NCI-H2107 treated with DMSO at 0.1 percent for 48 hours (cell line): ENCODE measurements around the gene PTPN2.

Experiments used
- DNase-seq: peaks from one replicate; lab custom pipeline; 2025; ENCODE audit not compliant: unreplicated experiment; lab: John Stamatoyannopoulos, UW

Gene PTPN2

GRCh38 chr18:12860530-12860929, 23.5 kb downstream of the PTPN2 start:
- DNase-seq = no peak

GRCh38 chr18:12858991-12859390, 25.0 kb downstream of the PTPN2 start:
- no peak for DNase-seq

GRCh38 chr18:12857991-12858544, 26.0 kb downstream of the PTPN2 start:
- no peak for DNase-seq

DNA sequence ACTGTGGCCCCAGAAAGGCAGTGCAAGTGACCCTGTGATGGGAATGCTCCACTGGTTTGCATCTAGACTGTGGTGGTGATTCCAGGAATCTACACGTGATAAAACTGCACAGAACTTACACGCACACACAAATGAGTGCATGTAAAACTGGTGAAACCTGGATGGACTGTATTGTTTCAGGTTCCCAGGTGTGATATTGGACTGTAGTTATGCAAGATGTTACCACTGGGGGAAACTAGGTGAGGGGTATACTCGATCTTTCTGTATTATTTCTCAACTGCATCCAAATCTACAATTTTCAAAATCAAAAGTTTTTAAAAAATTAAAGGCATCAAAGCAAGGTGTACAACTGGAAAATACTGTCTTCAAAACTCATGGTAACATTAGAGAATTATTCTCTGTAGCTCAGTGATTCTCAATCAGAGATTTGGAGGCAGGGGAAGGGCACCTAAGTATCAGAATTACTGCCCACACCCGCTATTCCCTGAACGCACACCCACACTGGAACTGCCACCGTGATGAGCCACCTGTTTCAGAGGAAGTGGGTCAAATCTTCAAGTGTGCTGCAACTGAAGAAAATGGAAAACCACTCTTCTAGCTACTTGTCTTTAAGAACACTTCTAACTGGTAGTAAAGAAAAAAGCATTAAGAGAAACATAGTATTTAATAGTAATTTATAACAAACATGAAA, 26.7 kb downstream of the PTPN2 start:
- DNase-seq = no peak

- no peak for DNase-seq
These were observed 28.1 kb downstream of the PTPN2 start for GRCh38 chr18:12855916-12856315.

- no peak for DNase-seq
These were observed 31.3 kb downstream of the PTPN2 start for GRCh38 chr18:12852566-12853315.

DNA sequence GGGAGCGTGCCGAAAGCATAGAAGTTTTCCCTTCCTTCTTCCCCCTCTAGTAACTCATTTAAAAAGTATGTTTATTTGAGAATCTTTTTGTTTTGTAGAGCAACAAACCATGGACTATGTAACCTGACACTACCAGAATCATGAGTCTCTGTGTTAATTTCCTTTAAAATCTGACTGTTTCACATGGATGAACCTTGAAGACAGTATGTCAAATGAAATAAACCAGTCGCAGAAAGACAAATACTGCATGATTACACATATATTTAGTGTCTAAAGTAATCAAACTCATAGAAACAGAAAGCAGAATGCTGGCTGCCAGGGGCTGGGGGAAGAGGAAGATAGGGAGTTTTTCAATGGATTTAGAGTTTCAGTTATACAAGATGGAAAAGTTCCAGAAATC, 32.3 kb downstream of the PTPN2 start:
- DNase-seq = no peak

GRCh38 chr18:12849548-12849947, 34.5 kb downstream of the PTPN2 start:
- DNase-seq = no peak

GRCh38 chr18:12848405-12848804, 35.6 kb downstream of the PTPN2 start:
- DNase-seq = no peak

GRCh38 chr18:12844391-12844790, 39.6 kb downstream of the PTPN2 start:
- no peak for DNase-seq

DNA sequence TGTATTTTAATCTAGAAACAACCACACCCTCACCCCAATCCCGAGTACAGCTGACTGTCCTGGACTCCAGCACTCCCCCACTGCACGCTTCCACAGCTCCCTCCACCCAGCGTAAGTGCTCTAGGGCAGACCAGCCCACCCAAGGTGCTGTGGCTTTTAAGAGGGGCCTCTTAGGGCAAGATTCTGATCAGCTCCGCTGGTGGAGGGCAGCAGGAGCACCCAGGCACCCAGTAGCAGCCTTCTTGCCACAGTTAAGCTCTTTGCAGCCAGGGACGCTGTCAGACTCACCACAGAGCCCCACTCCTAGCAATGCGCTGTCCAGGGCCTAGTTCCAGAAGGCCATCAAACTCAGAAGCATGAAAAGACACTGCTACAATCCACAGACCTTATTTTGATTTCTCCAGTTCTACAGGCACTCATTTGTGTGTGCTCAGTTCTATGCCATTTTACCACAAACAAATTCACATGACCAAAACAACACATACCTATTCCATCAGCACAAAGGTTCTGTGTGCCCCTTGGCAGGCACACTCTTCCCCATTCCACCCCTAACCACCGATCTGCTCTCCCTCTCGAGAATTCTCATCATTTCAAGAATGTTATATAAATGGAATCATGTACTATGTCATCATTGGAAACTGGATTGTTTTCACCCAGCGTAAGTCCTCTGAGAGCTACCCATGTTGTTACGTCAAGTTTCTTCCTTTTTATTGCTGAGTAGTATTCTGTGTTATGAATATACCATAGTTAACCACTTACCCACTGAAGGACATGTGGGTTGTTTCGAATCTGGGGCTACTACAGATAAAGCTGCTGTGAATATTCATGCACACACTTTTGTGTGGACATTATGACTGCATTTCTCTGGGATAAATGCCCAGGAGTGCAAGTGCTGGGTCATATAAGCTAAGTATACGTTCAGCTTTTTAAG, 40.4 kb downstream of the PTPN2 start:
- no peak for DNase-seq

- DNase-seq = no peak
These were observed 41.3 kb downstream of the PTPN2 start for GRCh38 chr18:12842459-12843380.

GRCh38 chr18:12841070-12841469, 43.0 kb downstream of the PTPN2 start:
- no peak for DNase-seq

GRCh38 chr18:12840382-12840781, 43.7 kb downstream of the PTPN2 start:
- DNase-seq = no peak

- DNase-seq = no peak
These were observed 44.4 kb downstream of the PTPN2 start for GRCh38 chr18:12839526-12840196.

DNA sequence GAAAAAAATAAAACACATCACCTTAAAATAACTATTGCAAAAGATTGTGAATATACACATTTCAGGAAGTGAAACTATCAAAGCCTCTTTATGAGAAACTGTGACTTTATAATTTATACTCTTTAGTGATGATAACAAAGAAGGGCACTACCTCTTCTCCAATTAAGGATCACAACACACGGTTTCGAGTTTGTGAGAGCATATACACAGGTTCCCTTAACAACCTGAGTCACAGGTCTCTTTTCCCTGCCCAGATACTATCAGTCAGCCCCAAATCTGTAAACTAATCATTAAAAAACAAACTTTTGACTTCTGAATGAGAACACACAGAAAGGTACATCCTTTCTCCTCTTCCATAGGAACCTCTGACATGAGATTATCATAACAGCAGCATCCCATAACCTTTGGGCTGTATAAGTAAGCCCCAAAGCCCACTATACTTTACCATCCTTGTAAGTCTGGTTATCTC, 44.9 kb downstream of the PTPN2 start:
- no peak for DNase-seq

DNA sequence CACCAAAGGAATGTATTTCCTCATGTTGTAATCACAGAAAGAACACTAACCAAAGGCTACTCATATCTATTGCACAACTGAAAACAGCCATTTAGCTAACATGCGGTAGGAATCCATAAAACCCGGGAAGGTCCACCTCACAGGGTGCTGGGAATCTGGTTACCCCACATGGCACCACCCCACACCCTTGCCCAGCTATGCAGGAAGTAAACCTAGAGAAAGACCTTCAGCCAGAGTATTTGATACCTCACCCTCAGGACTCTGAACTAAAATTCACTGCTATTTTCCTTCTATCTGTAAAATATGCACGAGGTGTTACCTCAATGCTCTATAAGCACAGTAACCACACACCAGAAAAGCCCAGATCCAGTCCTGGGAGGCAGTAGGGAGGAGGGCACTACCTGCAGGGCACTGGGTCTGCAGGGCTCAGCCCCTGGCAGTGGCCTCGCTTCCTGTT, 45.8 kb downstream of the PTPN2 start:
- no peak for DNase-seq

- DNase-seq = no peak
These were observed 46.3 kb downstream of the PTPN2 start for GRCh38 chr18:12837747-12838146.

DNA sequence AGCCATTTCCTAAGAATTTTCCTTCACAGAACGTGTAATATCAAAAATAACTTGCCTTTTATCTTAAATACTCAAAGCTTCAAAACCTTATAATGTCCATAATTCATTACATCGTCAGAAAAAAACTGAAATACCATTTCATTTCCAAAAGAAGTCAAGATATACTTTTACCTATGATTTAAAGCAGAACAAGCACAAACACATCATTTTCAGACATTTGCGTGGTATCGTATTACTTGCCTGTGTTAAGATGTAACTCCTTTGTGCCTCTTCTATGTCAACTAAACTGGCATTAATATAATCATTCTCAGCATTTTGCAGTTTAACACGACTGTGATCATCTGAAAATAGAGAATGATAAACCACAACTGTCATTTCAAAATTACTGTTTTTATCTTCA, 47.5 kb downstream of the PTPN2 start:
- no peak for DNase-seq
